HS-5 (cell line): ENCODE results near the gene NPIPA1.
"Not testable (repeated sequence)": the region's sequence is repeated elsewhere in the genome, so short reads cannot be mapped to it uniquely, and the experiment has no call there.

Experiments
- DNase-seq: peaks from one replicate; pipeline ENCODE4 v3.0.0-alpha.2; 2012; ENCODE audit warnings: low read depth

NPIPA1 gene

GRCh38 chr16:14976971-14977736, 39.9 kb downstream of the NPIPA1 start:
- DNase-seq, result not testable (repeated sequence)

DNA sequence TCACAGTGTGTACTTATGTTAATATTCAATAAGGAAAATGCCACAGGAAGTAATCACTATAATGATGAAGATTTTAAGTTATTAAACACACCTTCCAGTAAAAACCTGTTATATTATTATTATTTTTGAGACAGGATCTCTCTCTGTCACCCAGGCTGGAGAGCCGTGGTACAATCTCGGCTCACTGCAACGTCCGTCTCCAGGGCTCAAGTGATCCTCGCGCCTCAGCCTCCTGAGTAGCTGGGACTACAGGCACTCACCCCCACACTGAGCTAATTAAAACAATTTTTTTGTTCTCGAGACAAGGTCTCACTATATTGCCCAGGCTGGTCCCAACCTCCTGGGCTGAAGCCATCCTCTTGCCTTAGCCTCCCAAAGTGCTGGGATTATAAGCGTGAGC, 41.0 kb downstream of the NPIPA1 start:
- not testable (repeated sequence) for DNase-seq

- not testable (repeated sequence) for DNase-seq
These were observed 41.7 kb downstream of the NPIPA1 start for GRCh38 chr16:14978908-14979307.

- DNase-seq, result not testable (repeated sequence)
These were observed 44.0 kb downstream of the NPIPA1 start for GRCh38 chr16:14981234-14981633.

GRCh38 chr16:14982521-14982920, 45.3 kb downstream of the NPIPA1 start:
- not testable (repeated sequence) for DNase-seq

- DNase-seq, result not testable (repeated sequence)
These were observed 50.8 kb downstream of the NPIPA1 start for GRCh38 chr16:14988092-14988491.

GRCh38 chr16:14988661-14989191, 51.5 kb downstream of the NPIPA1 start:
- DNase-seq, result not testable (repeated sequence)

- not testable (repeated sequence) for DNase-seq
These were observed 52.3 kb downstream of the NPIPA1 start for GRCh38 chr16:14989291-14990281.

DNA sequence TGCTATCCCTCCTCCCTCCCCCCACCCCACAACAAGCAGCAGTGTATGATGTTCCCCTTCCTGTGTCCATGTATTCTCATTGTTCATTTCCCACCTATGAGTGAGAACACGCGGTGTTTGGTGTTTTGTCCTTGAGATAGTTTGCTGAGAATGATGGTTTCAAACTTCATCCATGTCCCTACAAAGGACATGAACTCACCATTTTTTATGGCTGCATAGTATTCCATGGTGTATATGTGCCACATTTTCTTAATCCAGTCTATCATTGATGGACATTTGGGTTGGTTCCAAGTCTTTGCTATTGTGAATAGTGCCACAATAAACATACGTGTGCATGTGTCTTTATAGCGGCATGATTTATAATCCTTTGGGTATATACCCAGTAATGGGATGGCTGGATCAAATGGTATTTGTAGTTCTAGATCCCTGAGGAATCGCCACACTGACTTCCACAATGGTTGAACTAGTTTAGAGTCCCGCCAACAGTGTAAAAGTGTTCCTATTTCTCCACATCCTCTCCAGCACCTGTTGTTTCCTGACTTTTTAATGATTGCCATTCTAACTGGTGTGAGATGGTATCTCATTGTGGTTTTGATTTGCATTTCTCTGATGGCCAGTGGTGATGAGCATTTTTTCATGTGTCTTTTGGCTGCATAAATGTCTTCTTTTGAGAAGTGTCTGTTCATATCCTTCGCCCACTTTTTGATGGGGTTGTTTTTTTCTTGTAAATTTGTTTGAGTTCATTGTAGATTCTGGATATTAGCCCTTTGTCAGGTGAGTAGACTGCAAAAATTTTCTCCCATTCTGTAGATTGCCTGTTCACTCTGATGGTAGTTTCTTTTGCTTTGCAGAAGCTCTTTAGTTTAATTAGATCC, 56.3 kb downstream of the NPIPA1 start:
- not testable (repeated sequence) for DNase-seq

DNA sequence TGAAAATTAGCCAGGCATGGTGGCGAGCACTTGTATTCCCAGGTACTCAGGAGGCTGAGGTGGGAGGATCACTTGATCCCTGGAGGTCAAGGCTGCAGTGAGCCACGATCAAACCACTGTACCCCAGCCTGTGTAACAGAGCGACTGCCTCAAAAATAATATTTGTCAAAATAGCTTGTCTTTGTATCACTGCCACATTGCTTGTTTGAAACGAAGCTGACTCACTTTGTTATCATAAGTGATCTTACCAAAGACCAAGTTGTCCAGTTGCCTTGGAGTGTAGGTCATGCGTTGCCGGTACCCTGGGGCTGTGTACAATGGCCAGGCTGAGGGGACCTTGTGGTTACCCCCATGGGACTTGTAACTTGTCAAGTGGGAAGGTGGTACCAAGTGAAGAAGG, 59.5 kb downstream of the NPIPA1 start:
- DNase-seq, result not testable (repeated sequence)

GRCh38 chr16:14998300-14998699, 61.1 kb downstream of the NPIPA1 start:
- not testable (repeated sequence) for DNase-seq

GRCh38 chr16:14999845-15000244, 62.6 kb downstream of the NPIPA1 start:
- DNase-seq, result not testable (repeated sequence)
